Uterus (tissue), 2 donors: Measurements from ENCODE around the gene MCAM.

Experiments used
- POLR2A ChIP-seq, 2 donors: fragments of 450-650 bp; IDR thresholded peaks; one replicate each; pipeline ENCODE4 v1.6.1; 2016; ENCODE audit warnings: antibody characterized with exemption in 2 of 2, mild to moderate bottlenecking in 1 of 2, moderate library complexity in 1 of 2
- TF ChIP-seq, protein P1 (sequence below), 4 experiments: fragments of 200-600 bp in 2 of 4; fragments of 450-650 bp in 2 of 4; sonication (generic) in 2 of 4; IDR thresholded peaks; one replicate each; pipeline ENCODE4 v1.5.1; 2016 to 2019; ENCODE audit warnings: antibody characterized with exemption in 4 of 4, mild to moderate bottlenecking in 2 of 4, moderate library complexity in 1 of 4

DNA sequence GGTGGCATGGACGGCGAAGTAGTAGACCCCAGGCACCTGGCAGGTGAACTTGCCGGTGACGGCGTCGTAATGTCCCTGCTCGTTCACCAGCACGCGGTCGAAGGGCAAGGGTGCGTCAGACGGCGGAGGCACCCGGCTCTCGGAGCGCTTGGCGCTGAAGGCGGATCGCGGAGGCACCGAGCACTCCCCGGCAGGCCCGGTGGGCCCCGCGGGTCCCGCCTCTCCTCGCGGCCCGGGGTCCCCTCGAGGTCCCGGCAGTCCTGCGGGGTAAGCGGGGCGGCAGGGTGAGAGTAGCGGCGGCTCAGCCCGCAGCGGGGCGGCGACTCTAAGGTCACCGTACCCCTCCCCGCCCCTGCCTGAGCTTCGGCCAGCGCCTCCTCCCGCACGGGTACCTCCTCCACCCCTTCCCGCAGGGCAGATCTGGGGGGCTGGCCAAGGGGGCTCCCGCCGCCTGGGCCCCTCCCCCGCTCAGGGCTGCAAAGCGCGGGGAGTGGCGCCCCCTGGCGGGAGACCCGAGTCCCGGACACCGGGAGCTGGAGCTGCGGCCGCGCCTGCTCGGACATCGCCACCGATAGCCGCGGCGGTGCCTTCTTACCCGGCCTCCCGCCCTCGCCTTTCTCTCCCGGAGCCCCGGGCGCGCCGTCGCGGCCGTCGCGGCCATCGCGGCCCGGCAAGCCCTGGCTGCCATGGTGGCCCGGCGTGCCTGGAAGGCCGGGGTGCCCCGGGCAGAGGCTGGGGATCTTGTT lies 22.8 kb upstream of the MCAM start:
- TF ChIP-seq POLR2A (IDR thresholded peaks at IDR 0.05), result peak; percentile 49 to 52
- TF ChIP-seq, protein P1, sequence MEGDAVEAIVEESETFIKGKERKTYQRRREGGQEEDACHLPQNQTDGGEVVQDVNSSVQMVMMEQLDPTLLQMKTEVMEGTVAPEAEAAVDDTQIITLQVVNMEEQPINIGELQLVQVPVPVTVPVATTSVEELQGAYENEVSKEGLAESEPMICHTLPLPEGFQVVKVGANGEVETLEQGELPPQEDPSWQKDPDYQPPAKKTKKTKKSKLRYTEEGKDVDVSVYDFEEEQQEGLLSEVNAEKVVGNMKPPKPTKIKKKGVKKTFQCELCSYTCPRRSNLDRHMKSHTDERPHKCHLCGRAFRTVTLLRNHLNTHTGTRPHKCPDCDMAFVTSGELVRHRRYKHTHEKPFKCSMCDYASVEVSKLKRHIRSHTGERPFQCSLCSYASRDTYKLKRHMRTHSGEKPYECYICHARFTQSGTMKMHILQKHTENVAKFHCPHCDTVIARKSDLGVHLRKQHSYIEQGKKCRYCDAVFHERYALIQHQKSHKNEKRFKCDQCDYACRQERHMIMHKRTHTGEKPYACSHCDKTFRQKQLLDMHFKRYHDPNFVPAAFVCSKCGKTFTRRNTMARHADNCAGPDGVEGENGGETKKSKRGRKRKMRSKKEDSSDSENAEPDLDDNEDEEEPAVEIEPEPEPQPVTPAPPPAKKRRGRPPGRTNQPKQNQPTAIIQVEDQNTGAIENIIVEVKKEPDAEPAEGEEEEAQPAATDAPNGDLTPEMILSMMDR (IDR thresholded peaks at IDR 0.05), result peak; percentile 84 to 91 (median 90)
